ENCODE results near the gene PLXNA2.

DNA sequence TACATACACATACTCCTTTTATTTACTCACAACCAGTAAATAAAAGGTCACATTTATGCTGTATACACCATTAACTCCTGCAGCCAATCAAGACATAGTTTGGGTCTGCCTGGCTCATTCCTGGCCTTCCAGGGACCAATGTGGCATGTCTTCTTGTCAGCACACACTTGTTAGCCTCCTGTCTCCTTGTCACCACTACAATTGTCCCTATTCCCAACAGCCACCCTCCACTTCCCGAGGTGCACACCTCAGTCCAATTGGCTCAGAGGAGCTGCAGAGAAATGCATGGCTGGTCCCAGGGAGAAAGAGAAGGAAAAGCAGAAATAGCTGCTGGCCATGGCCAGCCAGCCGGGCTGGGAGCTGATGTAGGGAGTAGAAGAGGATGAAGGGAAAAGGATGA is 116.9 kb downstream of the PLXNA2 start:
- TF ChIP-seq, protein P1, sequence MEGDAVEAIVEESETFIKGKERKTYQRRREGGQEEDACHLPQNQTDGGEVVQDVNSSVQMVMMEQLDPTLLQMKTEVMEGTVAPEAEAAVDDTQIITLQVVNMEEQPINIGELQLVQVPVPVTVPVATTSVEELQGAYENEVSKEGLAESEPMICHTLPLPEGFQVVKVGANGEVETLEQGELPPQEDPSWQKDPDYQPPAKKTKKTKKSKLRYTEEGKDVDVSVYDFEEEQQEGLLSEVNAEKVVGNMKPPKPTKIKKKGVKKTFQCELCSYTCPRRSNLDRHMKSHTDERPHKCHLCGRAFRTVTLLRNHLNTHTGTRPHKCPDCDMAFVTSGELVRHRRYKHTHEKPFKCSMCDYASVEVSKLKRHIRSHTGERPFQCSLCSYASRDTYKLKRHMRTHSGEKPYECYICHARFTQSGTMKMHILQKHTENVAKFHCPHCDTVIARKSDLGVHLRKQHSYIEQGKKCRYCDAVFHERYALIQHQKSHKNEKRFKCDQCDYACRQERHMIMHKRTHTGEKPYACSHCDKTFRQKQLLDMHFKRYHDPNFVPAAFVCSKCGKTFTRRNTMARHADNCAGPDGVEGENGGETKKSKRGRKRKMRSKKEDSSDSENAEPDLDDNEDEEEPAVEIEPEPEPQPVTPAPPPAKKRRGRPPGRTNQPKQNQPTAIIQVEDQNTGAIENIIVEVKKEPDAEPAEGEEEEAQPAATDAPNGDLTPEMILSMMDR (IDR thresholded peaks at IDR 0.05 in 2 of 3, conservative IDR thresholded peaks at IDR 0.05 in 1 of 3; ENCODE audit: borderline replicate concordance in 1 of 3, insufficient read depth in 1 of 3, low read depth in 2 of 3, low read length in 2 of 3): no peak
- TF ChIP-seq SP1 (IDR thresholded peaks at IDR 0.05; ENCODE audit: low read depth) (no peak), POLR2A (IDR thresholded peaks at IDR 0.05; ENCODE audit: borderline replicate concordance, extremely low read depth, insufficient read depth, insufficient read length) (no peak), RAD21 (IDR thresholded peaks at IDR 0.05; ENCODE audit: low read depth) (no peak), EZH2 (IDR thresholded peaks at IDR 0.05) (no peak), CEBPB (IDR thresholded peaks at IDR 0.05; ENCODE audit: low read depth) (no peak)
- TF ChIP-seq, protein P2, sequence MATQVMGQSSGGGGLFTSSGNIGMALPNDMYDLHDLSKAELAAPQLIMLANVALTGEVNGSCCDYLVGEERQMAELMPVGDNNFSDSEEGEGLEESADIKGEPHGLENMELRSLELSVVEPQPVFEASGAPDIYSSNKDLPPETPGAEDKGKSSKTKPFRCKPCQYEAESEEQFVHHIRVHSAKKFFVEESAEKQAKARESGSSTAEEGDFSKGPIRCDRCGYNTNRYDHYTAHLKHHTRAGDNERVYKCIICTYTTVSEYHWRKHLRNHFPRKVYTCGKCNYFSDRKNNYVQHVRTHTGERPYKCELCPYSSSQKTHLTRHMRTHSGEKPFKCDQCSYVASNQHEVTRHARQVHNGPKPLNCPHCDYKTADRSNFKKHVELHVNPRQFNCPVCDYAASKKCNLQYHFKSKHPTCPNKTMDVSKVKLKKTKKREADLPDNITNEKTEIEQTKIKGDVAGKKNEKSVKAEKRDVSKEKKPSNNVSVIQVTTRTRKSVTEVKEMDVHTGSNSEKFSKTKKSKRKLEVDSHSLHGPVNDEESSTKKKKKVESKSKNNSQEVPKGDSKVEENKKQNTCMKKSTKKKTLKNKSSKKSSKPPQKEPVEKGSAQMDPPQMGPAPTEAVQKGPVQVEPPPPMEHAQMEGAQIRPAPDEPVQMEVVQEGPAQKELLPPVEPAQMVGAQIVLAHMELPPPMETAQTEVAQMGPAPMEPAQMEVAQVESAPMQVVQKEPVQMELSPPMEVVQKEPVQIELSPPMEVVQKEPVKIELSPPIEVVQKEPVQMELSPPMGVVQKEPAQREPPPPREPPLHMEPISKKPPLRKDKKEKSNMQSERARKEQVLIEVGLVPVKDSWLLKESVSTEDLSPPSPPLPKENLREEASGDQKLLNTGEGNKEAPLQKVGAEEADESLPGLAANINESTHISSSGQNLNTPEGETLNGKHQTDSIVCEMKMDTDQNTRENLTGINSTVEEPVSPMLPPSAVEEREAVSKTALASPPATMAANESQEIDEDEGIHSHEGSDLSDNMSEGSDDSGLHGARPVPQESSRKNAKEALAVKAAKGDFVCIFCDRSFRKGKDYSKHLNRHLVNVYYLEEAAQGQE (IDR thresholded peaks at IDR 0.05; ENCODE audit: low read depth): no peak
- TF ChIP-seq, protein P3, sequence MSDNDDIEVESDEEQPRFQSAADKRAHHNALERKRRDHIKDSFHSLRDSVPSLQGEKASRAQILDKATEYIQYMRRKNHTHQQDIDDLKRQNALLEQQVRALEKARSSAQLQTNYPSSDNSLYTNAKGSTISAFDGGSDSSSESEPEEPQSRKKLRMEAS (IDR thresholded peaks at IDR 0.05): no peak

Data from HCT116 (cell line).